M059J (cell line): ENCODE measurements around the gene GTF3C2. TPM values are rescaled to one million over a fixed set of nuclear protein-coding genes. Genes with fewer than 3 reads are reported as not detected.

Source experiments
- DNase-seq: peaks from one replicate; pipeline ENCODE4 v3.0.0-alpha.2; 2012; ENCODE audit warnings: low read depth
- total RNA-seq: library from RNA; depleted of rRNA; stranded (reverse); fragments of >200 nt; shearing (Covaris generic); gene quantifications from 2 replicates; pipeline ENCODE4 v1.2.3, GENCODE V29; 2014; rRNA removed

The GTF3C2 gene
- 32.3 and 34.0 TPM in 2 replicates for total RNA-seq

- peak; percentile 97 for DNase-seq
Observed at GRCh38 chr2:27356382-27357181, at the start of gene GTF3C2. Gene GTF3C2 (minus strand): TSS chr2:27356764. CDS start chr2:27343554, 13,210 bp downstream.

- peak; percentile 36 for DNase-seq
Observed at GRCh38 chr2:27400348-27401135, 44.0 kb upstream of the GTF3C2 start.

- no peak for DNase-seq
Observed at GRCh38 chr2:27398962-27399361, 42.4 kb upstream of the GTF3C2 start.

- DNase-seq, result no peak
Observed at GRCh38 chr2:27393225-27393624, 36.7 kb upstream of the GTF3C2 start.

- no peak for DNase-seq
Observed at GRCh38 chr2:27390822-27391679, 34.5 kb upstream of the GTF3C2 start.

GRCh38 chr2:27381577-27382181 is 25.1 kb upstream of the GTF3C2 start:
- DNase-seq, result no peak

GRCh38 chr2:27380626-27381545 is 24.3 kb upstream of the GTF3C2 start, which contains the start of gene ZNF513:
Gene ZNF513 (minus strand): TSS chr2:27380734. CDS start chr2:27380526, 208 bp downstream.
- peak; percentile 88 for DNase-seq

- DNase-seq, result peak; percentile 67
Observed at GRCh38 chr2:27379836-27380625, 23.5 kb upstream of the GTF3C2 start.

GRCh38 chr2:27379383-27379835 is 22.8 kb upstream of the GTF3C2 start:
- DNase-seq, result no peak

- no peak for DNase-seq
Observed at GRCh38 chr2:27378809-27379290, 22.3 kb upstream of the GTF3C2 start.

GRCh38 chr2:27378096-27378808 is 21.7 kb upstream of the GTF3C2 start:
- DNase-seq, result peak; percentile 33

GRCh38 chr2:27377618-27378095 is 21.1 kb upstream of the GTF3C2 start:
- no peak for DNase-seq

- DNase-seq, result no peak
Observed at GRCh38 chr2:27376866-27377617, 20.5 kb upstream of the GTF3C2 start.

- no peak for DNase-seq
Observed at GRCh38 chr2:27376151-27376865, 19.7 kb upstream of the GTF3C2 start.

- no peak for DNase-seq
Observed at GRCh38 chr2:27375513-27376099, 19.0 kb upstream of the GTF3C2 start.

- no peak for DNase-seq
Observed at GRCh38 chr2:27373567-27373966, 17.0 kb upstream of the GTF3C2 start.
